ENCODE measurements around the gene PRKAG2. TPM values are rescaled to one million over a fixed set of nuclear protein-coding genes. Genes with fewer than 3 reads are reported as not detected.

Gene PRKAG2
- total RNA-seq, 1 donor from 2014 or later, result 17.9 TPM

- H3K27me3 Mint-ChIP-seq, result peaks cover 2% of the 10 kb centered on the region
- peaks cover 3% of the 10 kb centered on the region for H3K4me1 Mint-ChIP-seq (ENCODE audit: unreplicated experiment)
- no peak overlapping the region for H3K27ac Mint-ChIP-seq
- no peaks in the 10 kb centered on the region for H3K9me3 Mint-ChIP-seq
- no peaks in the 10 kb centered on the region for H3K36me3 Mint-ChIP-seq
- no peak overlapping the region for H3K4me3 Mint-ChIP-seq
- DNase-seq (ENCODE audit: extremely low spot score, unreplicated experiment), result no peak
- no peak for TF ChIP-seq CTCF (conservative IDR thresholded peaks at IDR 0.05)
Measured at GRCh38 chr7:151678227-151678604, 198.7 kb downstream of the PRKAG2 start.

GRCh38 chr7:151677581-151678226 lies 199.2 kb downstream of the PRKAG2 start:
- TF ChIP-seq CTCF (conservative IDR thresholded peaks at IDR 0.05), result no peak
- Mint-ChIP-seq H3K36me3 (no peaks in the 10 kb centered on the region), H3K27ac (peak overlapping the region; percentile 71), H3K4me3 (no peak overlapping the region), H3K9me3 (no peaks in the 10 kb centered on the region), H3K27me3 (peaks cover 4% of the 10 kb centered on the region), H3K4me1 (ENCODE audit: unreplicated experiment) (peaks cover 5% of the 10 kb centered on the region)
- no peak for DNase-seq (ENCODE audit: extremely low spot score, unreplicated experiment)

- H3K9me3 Mint-ChIP-seq, result no peaks in the 10 kb centered on the region
- H3K4me1 Mint-ChIP-seq (ENCODE audit: unreplicated experiment), result peaks cover 5% of the 10 kb centered on the region
- no peaks in the 10 kb centered on the region for H3K36me3 Mint-ChIP-seq
- H3K27ac Mint-ChIP-seq, result peak overlapping the region; percentile 86
- TF ChIP-seq CTCF (conservative IDR thresholded peaks at IDR 0.05), result no peak
- peaks cover 4% of the 10 kb centered on the region for H3K27me3 Mint-ChIP-seq
- no peak for DNase-seq (ENCODE audit: extremely low spot score, unreplicated experiment)
- peak overlapping the region; percentile 36 for H3K4me3 Mint-ChIP-seq
Measured at GRCh38 chr7:151676759-151677158, 200.2 kb downstream of the PRKAG2 start.

- Mint-ChIP-seq H3K27me3 (peaks cover 4% of the 10 kb centered on the region), H3K27ac (no peak overlapping the region), H3K36me3 (no peaks in the 10 kb centered on the region), H3K9me3 (no peaks in the 10 kb centered on the region), H3K4me3 (no peak overlapping the region), H3K4me1 (ENCODE audit: unreplicated experiment) (peaks cover 5% of the 10 kb centered on the region)
- no peak for TF ChIP-seq CTCF (conservative IDR thresholded peaks at IDR 0.05)
- DNase-seq (ENCODE audit: extremely low spot score, unreplicated experiment), result no peak
Measured at GRCh38 chr7:151675196-151675920, 201.6 kb downstream of the PRKAG2 start.

- Mint-ChIP-seq H3K9me3 (no peaks in the 10 kb centered on the region), H3K27me3 (peaks cover 4% of the 10 kb centered on the region), H3K4me1 (ENCODE audit: unreplicated experiment) (peaks cover 5% of the 10 kb centered on the region), H3K4me3 (no peak overlapping the region), H3K36me3 (no peaks in the 10 kb centered on the region), H3K27ac (no peak overlapping the region)
- no peak for TF ChIP-seq CTCF (conservative IDR thresholded peaks at IDR 0.05)
- DNase-seq (ENCODE audit: extremely low spot score, unreplicated experiment), result no peak
Measured at GRCh38 chr7:151674161-151674920, 202.6 kb downstream of the PRKAG2 start.

Measured in type B pancreatic cell (in vitro differentiated cells).